Calu3 (cell line): ENCODE measurements around the gene BBS4. TPM values are rescaled to one million over a fixed set of nuclear protein-coding genes. Genes with fewer than 3 reads are reported as not detected.
A peak's percentile ranks its signal among the peaks of the same experiment; 100 is the strongest.

Experiments
- BruUV-seq: library from RNA; stranded (reverse); fragments of 400-500 nt; replicated peaks from 2 replicates; lab custom pipeline; 2021; lab: Mats Ljungman, UMichigan
- CTCF ChIA-PET: fragments of 300-600 bp; sonication (Branson Sonifier 250); formaldehyde crosslinking; loops from one replicate; lab custom pipeline; 2022; ENCODE audit warnings: antibody characterized with exemption; lab: Charles Lee
- DNase-seq: peaks from one replicate; pipeline ENCODE4 v3.0.0; 2022
- H3K27ac Mint-ChIP-seq: one replicate; pipeline ENCODE4 v1.8.0; 2022; ENCODE audit warnings: mixed read lengths; ENCODE audit not compliant: unreplicated experiment
- H3K27me3 Mint-ChIP-seq: one replicate; pipeline ENCODE4 v1.8.0; 2022; ENCODE audit warnings: mixed read lengths; ENCODE audit not compliant: unreplicated experiment
- H3K36me3 Mint-ChIP-seq: one replicate; pipeline ENCODE4 v1.8.0; 2022; ENCODE audit warnings: mild to moderate bottlenecking, moderate library complexity, mixed read lengths; ENCODE audit not compliant: insufficient read depth, unreplicated experiment
- H3K4me1 Mint-ChIP-seq: one replicate; pipeline ENCODE4 v1.8.0; 2022; ENCODE audit warnings: mild to moderate bottlenecking, low read depth, mixed read lengths; ENCODE audit not compliant: unreplicated experiment
- H3K4me3 Mint-ChIP-seq: one replicate; pipeline ENCODE4 v1.8.0; 2022; ENCODE audit warnings: mild to moderate bottlenecking, low read depth, moderate library complexity, mixed read lengths; ENCODE audit not compliant: unreplicated experiment
- H3K9me3 Mint-ChIP-seq: one replicate; pipeline ENCODE4 v1.8.0; 2022; ENCODE audit warnings: low read depth, mixed read lengths; ENCODE audit not compliant: unreplicated experiment
- CTCF ChIP-seq: fragments of 200-600 bp; IDR thresholded peaks from one replicate; pipeline ENCODE4 v1.8.0; 2022; ENCODE audit warnings: antibody characterized with exemption; ENCODE audit not compliant: unreplicated experiment
- intact Hi-C: fragments of 100-400 bp; cut with micrococcal nuclease; formaldehyde crosslinking; loops from one replicate; pipeline ENCODE4 v1.10.0; 2022; ENCODE audit not compliant: unreplicated experiment
- total RNA-seq: library from RNA; stranded (reverse); gene quantifications from 2 replicates; pipeline ENCODE4 v1.2.3, GENCODE V29; 2022

Gene BBS4
- total RNA-seq, 1 experiment from 2014 or later, result 23.0 TPM

GRCh38 chr15:72771329-72771725 lies 85.3 kb downstream of the BBS4 start:
- Mint-ChIP-seq H3K36me3 (peaks cover 22% of the 10 kb centered on the region), H3K27ac (no peak overlapping the region), H3K9me3 (peaks cover 6% of the 10 kb centered on the region), H3K27me3 (no peaks in the 10 kb centered on the region), H3K4me1 (peaks cover 9% of the 10 kb centered on the region), H3K4me3 (no peak overlapping the region)
- intact Hi-C loops, result no loop called here
- no peak for DNase-seq
- no peak for TF ChIP-seq CTCF
- BruUV-seq, result no TSS peak
- CTCF ChIA-PET, result no interaction called here

- Mint-ChIP-seq H3K9me3 (no peaks in the 10 kb centered on the region), H3K36me3 (peaks cover 6% of the 10 kb centered on the region), H3K4me1 (peaks cover 12% of the 10 kb centered on the region), H3K4me3 (no peak overlapping the region), H3K27ac (no peak overlapping the region), H3K27me3 (no peaks in the 10 kb centered on the region)
- no TSS peak for BruUV-seq
- no peak for DNase-seq
- intact Hi-C loops, result no loop called here
- CTCF ChIA-PET, result no interaction called here
- TF ChIP-seq CTCF, result no peak
These were observed 88.8 kb downstream of the BBS4 start for GRCh38 chr15:72774696-72775383.

GRCh38 chr15:72778796-72779195 lies 92.8 kb downstream of the BBS4 start:
- BruUV-seq, result no TSS peak
- Mint-ChIP-seq H3K4me3 (no peak overlapping the region), H3K27ac (no peak overlapping the region), H3K4me1 (peaks cover 21% of the 10 kb centered on the region), H3K9me3 (no peaks in the 10 kb centered on the region), H3K27me3 (no peaks in the 10 kb centered on the region), H3K36me3 (peaks cover 16% of the 10 kb centered on the region)
- CTCF ChIA-PET, result interaction anchor here (0.7 kb wide), 1 partner anchor 491 kb away, joined by 4 read pairs; no protein-coding TSS in a partner anchor
- TF ChIP-seq CTCF, result no peak
- intact Hi-C loops, result no loop called here
- DNase-seq, result no peak

GRCh38 chr15:72781631-72782030 lies 95.6 kb downstream of the BBS4 start:
- CTCF ChIA-PET, result no interaction called here
- Mint-ChIP-seq H3K9me3 (no peaks in the 10 kb centered on the region), H3K27ac (no peak overlapping the region), H3K36me3 (peaks cover 24% of the 10 kb centered on the region), H3K4me1 (peaks cover 21% of the 10 kb centered on the region), H3K27me3 (no peaks in the 10 kb centered on the region), H3K4me3 (peak overlapping the region; percentile 87)
- DNase-seq, result no peak
- BruUV-seq, result no TSS peak
- no peak for TF ChIP-seq CTCF
- intact Hi-C loops, result loop anchor here (5.0 kb wide), 1 partner anchor 301 kb away; no protein-coding TSS in a partner anchor
